Smooth muscle cell (in vitro differentiated cells): ENCODE measurements around the gene HTR2B. TPM values are rescaled to one million over a fixed set of nuclear protein-coding genes. Genes with fewer than 3 reads are reported as not detected.
"Not testable (repeated sequence)": the region's sequence is repeated elsewhere in the genome, so short reads cannot be mapped to it uniquely, and the experiment has no call there.

Experiments
- DNase-seq: peaks from one replicate; lab custom pipeline; 2025; ENCODE audit not compliant: unreplicated experiment; lab: John Stamatoyannopoulos, UW
- H2AFZ ChIP-seq: fragments of 200-600 bp; sonication (generic); 2 replicates; pipeline ENCODE4 v1.6.0; 2016; ENCODE audit warnings: antibody characterized with exemption, low read depth, mild to moderate bottlenecking
- H3F3A ChIP-seq: fragments of 200-600 bp; sonication (generic); 2 replicates; pipeline ENCODE4 v1.6.0; 2017; ENCODE audit warnings: antibody characterized with exemption, low read depth
- H3K27ac ChIP-seq: fragments of 200-600 bp; sonication (generic); 2 replicates; pipeline ENCODE4 v1.5.1; 2016; ENCODE audit warnings: low read depth, mild to moderate bottlenecking
- H3K27me3 ChIP-seq: fragments of 200-600 bp; sonication (generic); 2 replicates; pipeline ENCODE4 v1.6.1; 2016; ENCODE audit warnings: low read depth, mild to moderate bottlenecking
- H3K36me3 ChIP-seq: fragments of 200-600 bp; sonication (generic); 2 replicates; pipeline ENCODE4 v1.5.1; 2016; ENCODE audit warnings: low read depth
- H3K4me1 ChIP-seq: fragments of 200-600 bp; sonication (generic); 2 replicates; pipeline ENCODE4 v1.5.1; 2016; ENCODE audit warnings: low read depth
- H3K4me2 ChIP-seq: fragments of 200-600 bp; sonication (generic); 2 replicates; pipeline ENCODE4 v1.6.0; 2016; ENCODE audit warnings: mild to moderate bottlenecking
- H3K4me3 ChIP-seq: fragments of 200-600 bp; sonication (generic); 2 replicates; pipeline ENCODE4 v1.5.1; 2016; ENCODE audit warnings: mild to moderate bottlenecking
- H3K79me2 ChIP-seq: fragments of 200-600 bp; sonication (generic); 2 replicates; pipeline ENCODE4 v1.6.0; 2016; ENCODE audit warnings: low read depth, mild to moderate bottlenecking
- H3K9ac ChIP-seq: fragments of 200-600 bp; sonication (generic); 2 replicates; pipeline ENCODE4 v1.6.0; 2016; ENCODE audit warnings: low read depth
- H3K9me3 ChIP-seq: fragments of 200-600 bp; sonication (generic); replicated peaks from 2 replicates; pipeline ENCODE4 v1.5.1; 2016; ENCODE audit warnings: low read depth
- H4K20me1 ChIP-seq: fragments of 200-600 bp; sonication (generic); 2 replicates; pipeline ENCODE4 v1.6.0; 2016; ENCODE audit warnings: low read depth
- WGBS: methylation state at CpG from one replicate; pipeline ENCODE4 v1.1.7; 2016; ENCODE audit warnings: low lambda C conversion rate; 5-methylcytosine and 5-hydroxymethylcytosine counted together
- polyA plus RNA-seq: library from polyadenylated mRNA; unstranded; fragments of >200 nt; fragmentation: Nextera tagmentation; extraction: Ambion mirVana; gene quantifications from 2 replicates; pipeline ENCODE4 v1.2.1, GENCODE V29; 2016
- total RNA-seq: library from RNA; depleted of rRNA; stranded (reverse); fragments of >200 nt; gene quantifications from 2 replicates; pipeline ENCODE4 v1.2.3, GENCODE V29; 2014
- TF ChIP-seq, protein P1 (sequence below): fragments of 200-600 bp; sonication (generic); IDR thresholded peaks from 2 replicates; pipeline ENCODE4 v1.5.1; 2017; ENCODE audit warnings: borderline replicate concordance, mild to moderate bottlenecking, antibody characterized with exemption; ENCODE audit not compliant: insufficient read depth, poor library complexity, severe bottlenecking

HTR2B gene
- total and polyA plus RNA-seq, 2 experiments from 2014 or later, result 0.07 TPM; not detected in 1

DNA sequence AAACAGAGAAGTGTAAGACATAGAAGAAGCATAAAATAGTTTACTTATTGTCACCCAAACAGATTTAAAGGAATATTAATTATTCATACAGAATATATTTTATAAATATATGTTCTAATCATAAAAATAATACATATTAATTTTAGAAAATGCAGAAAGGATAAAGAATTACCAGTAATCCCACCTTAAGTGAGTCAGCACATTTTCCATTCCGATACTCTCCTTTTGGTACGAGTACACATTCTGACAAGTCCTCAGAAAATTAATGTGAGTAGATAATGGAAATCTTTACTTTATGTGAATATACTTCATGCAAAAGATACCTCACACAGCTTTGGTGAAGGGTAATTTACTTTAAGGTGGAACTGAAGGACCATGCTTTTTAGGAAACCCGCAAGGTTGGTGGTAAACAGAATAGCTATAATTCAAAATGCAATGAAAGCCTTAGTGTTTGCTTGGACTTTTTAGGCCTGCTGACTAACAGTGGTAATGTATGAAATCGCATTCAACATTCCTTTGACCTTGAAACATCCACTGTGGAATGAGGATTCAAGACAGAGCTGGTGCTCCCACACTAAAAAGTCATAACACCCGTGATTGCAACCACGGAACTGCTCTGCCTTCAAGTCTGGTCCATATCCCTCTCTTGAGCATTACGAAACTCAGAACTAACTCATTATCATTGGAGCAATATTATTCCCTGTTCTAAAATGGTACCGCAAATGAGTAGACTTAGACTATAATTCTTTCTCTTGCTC lies 28.1 kb upstream of the HTR2B start:
- Histone ChIP-seq H3K9ac (peak overlapping the region; percentile 40), H4K20me1 (no peaks in the 10 kb centered on the region), H2AFZ (no peak overlapping the region), H3K27ac (peak overlapping the region; percentile 83), H3K4me1 (no peaks in the 10 kb centered on the region), H3K27me3 (no peaks in the 10 kb centered on the region), H3F3A (no peaks in the 10 kb centered on the region), H3K4me2 (peak overlapping the region; percentile 34), H3K4me3 (no peak overlapping the region), H3K79me2 (peaks cover 7% of the 10 kb centered on the region), H3K9me3 (no peaks in the 10 kb centered on the region), H3K36me3 (no peaks in the 10 kb centered on the region)
- TF ChIP-seq, protein P1, sequence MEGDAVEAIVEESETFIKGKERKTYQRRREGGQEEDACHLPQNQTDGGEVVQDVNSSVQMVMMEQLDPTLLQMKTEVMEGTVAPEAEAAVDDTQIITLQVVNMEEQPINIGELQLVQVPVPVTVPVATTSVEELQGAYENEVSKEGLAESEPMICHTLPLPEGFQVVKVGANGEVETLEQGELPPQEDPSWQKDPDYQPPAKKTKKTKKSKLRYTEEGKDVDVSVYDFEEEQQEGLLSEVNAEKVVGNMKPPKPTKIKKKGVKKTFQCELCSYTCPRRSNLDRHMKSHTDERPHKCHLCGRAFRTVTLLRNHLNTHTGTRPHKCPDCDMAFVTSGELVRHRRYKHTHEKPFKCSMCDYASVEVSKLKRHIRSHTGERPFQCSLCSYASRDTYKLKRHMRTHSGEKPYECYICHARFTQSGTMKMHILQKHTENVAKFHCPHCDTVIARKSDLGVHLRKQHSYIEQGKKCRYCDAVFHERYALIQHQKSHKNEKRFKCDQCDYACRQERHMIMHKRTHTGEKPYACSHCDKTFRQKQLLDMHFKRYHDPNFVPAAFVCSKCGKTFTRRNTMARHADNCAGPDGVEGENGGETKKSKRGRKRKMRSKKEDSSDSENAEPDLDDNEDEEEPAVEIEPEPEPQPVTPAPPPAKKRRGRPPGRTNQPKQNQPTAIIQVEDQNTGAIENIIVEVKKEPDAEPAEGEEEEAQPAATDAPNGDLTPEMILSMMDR, result no peak
- no peak for DNase-seq
- whole genome bisulfite sequencing, result 47% methylated on average over 8 of the region's 8 CpGs

- Histone ChIP-seq H3K9me3 (no peaks in the 10 kb centered on the region), H3K79me2 (peaks cover 6% of the 10 kb centered on the region), H3K36me3 (no peaks in the 10 kb centered on the region), H3K4me1 (no peaks in the 10 kb centered on the region), H3F3A (no peaks in the 10 kb centered on the region), H3K27me3 (no peaks in the 10 kb centered on the region), H3K4me2 (no peak overlapping the region), H2AFZ (no peak overlapping the region), H3K9ac (no peak overlapping the region), H4K20me1 (no peaks in the 10 kb centered on the region), H3K27ac (no peak overlapping the region), H3K4me3 (no peak overlapping the region)
- WGBS, result 95% methylated on average over 2 of the region's 2 CpGs
- TF ChIP-seq, protein P1, result no peak
- DNase-seq, result no peak
Observed at GRCh38 chr2:231146665-231147064, 21.8 kb upstream of the HTR2B start.

DNA sequence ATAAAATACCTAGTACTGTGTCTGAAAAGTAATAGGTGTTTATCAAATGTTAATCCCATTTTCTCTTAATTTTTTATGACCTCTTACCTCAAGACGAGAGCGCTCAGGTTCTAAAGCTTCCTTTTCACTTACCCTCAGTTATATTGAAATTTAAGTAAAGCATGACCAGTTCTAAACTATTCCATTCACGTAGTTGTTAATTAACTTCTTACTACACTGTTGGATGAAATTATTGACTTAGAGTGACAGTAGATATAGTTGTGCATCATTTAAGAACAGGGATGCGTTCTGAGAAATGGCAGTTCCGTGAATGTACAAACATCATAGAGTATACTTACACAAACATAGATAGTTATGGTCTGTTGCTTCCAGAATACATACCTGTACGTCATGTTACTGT lies 20.1 kb upstream of the HTR2B start:
- H2AFZ ChIP-seq, result no peak overlapping the region
- H3K79me2 ChIP-seq, result peaks cover 6% of the 10 kb centered on the region
- no peaks in the 10 kb centered on the region for H3K27me3 ChIP-seq
- no peaks in the 10 kb centered on the region for H3K4me1 ChIP-seq
- H4K20me1 ChIP-seq, result no peaks in the 10 kb centered on the region
- WGBS, result 98% methylated on average over 6 of the region's 6 CpGs
- H3K27ac ChIP-seq, result no peak overlapping the region
- no peak overlapping the region for H3K4me2 ChIP-seq
- no peaks in the 10 kb centered on the region for H3K36me3 ChIP-seq
- H3F3A ChIP-seq, result no peaks in the 10 kb centered on the region
- H3K9ac ChIP-seq, result no peak overlapping the region
- DNase-seq, result no peak
- H3K4me3 ChIP-seq, result no peak overlapping the region
- TF ChIP-seq, protein P1, result no peak
- no peaks in the 10 kb centered on the region for H3K9me3 ChIP-seq

- not testable (repeated sequence) for H3K4me1 ChIP-seq, H3K9ac ChIP-seq, H3K9me3 ChIP-seq, H2AFZ ChIP-seq, H3K27me3 ChIP-seq, H3K36me3 ChIP-seq, DNase-seq, H3K4me3 ChIP-seq, H3F3A ChIP-seq, H3K4me2 ChIP-seq, H3K27ac ChIP-seq
- 99% methylated on average over 8 of the region's 8 CpGs for WGBS
- H3K79me2 ChIP-seq, result peaks cover 13% of the 10 kb centered on the region
- H4K20me1 ChIP-seq, result peaks cover 19% of the 10 kb centered on the region
Observed at GRCh38 chr2:231140808-231141207, 16.0 kb upstream of the HTR2B start.
